ENCODE measurements around the gene BET1L. TPM values are rescaled to one million over a fixed set of nuclear protein-coding genes. Genes with fewer than 3 reads are reported as not detected.
"Not testable (repeated sequence)": the region's sequence is repeated elsewhere in the genome, so short reads cannot be mapped to it uniquely, and the experiment has no call there.

The BET1L gene
- total RNA-seq, 1 experiment from 2014 or later, result 89.0 TPM

- ChIA-PET POLR2A (no interaction called here), CTCF (interaction anchor here (0.5 kb wide), 1 partner anchor 225 kb away, joined by 3 read pairs; no protein-coding TSS in a partner anchor)
Measured at GRCh38 chr11:221998-222789, 15.0 kb upstream of the BET1L start.

GRCh38 chr11:221539-221938 is 14.3 kb upstream of the BET1L start:
- H3K4me1 ChIP-seq (ENCODE audit: control insufficient read depth, insufficient read depth, low read length), result no peaks in the 10 kb centered on the region; the same call in 1 of the 2 replicates
- ATAC-seq, result no peak
- in situ Hi-C loops (cut with HindIII; ENCODE audit: low pct_unique_long_range_greater_than_20kb, low sequenced_read_pairs), result no loop called here
- ChIA-PET POLR2A (no interaction called here), CTCF (interaction anchor here (0.5 kb wide), 1 partner anchor 226 kb away, joined by 3 read pairs; no protein-coding TSS in a partner anchor)
- H3K4me3 ChIP-seq (ENCODE audit: low read depth in 2 of 2, low read length in 2 of 2), result no peak overlapping the region
- DNase-seq (ENCODE audit: low read depth, low spot score), result no peak
- intact Hi-C loops (cut with micrococcal nuclease; ENCODE audit: unreplicated experiment), result no loop called here
- H3K27me3 ChIP-seq (ENCODE audit: control insufficient read depth, insufficient read depth, low read length), result no peaks in the 10 kb centered on the region
- no peaks in the 10 kb centered on the region for H3K36me3 ChIP-seq (ENCODE audit: control insufficient read depth, insufficient read depth, low read length)
- TF ChIP-seq POLR2AphosphoS5 (IDR thresholded peaks at IDR 0.05; ENCODE audit: low read depth, low read length), result no peak
- no peak for TF ChIP-seq CTCF (IDR thresholded peaks at IDR 0.05)
- no peak for TF ChIP-seq SIN3A (IDR thresholded peaks at IDR 0.05; ENCODE audit: borderline replicate concordance, insufficient read depth, low read depth, low read length)
- no peak for TF ChIP-seq TCF7L2 (IDR thresholded peaks at IDR 0.05; ENCODE audit: low read depth, low read length)
- TF ChIP-seq, protein P1, sequence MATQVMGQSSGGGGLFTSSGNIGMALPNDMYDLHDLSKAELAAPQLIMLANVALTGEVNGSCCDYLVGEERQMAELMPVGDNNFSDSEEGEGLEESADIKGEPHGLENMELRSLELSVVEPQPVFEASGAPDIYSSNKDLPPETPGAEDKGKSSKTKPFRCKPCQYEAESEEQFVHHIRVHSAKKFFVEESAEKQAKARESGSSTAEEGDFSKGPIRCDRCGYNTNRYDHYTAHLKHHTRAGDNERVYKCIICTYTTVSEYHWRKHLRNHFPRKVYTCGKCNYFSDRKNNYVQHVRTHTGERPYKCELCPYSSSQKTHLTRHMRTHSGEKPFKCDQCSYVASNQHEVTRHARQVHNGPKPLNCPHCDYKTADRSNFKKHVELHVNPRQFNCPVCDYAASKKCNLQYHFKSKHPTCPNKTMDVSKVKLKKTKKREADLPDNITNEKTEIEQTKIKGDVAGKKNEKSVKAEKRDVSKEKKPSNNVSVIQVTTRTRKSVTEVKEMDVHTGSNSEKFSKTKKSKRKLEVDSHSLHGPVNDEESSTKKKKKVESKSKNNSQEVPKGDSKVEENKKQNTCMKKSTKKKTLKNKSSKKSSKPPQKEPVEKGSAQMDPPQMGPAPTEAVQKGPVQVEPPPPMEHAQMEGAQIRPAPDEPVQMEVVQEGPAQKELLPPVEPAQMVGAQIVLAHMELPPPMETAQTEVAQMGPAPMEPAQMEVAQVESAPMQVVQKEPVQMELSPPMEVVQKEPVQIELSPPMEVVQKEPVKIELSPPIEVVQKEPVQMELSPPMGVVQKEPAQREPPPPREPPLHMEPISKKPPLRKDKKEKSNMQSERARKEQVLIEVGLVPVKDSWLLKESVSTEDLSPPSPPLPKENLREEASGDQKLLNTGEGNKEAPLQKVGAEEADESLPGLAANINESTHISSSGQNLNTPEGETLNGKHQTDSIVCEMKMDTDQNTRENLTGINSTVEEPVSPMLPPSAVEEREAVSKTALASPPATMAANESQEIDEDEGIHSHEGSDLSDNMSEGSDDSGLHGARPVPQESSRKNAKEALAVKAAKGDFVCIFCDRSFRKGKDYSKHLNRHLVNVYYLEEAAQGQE (IDR thresholded peaks at IDR 0.05; ENCODE audit: insufficient read depth in 1 of 2, low read depth in 2 of 2, low read length in 1 of 2), result no peak
- H3K27ac ChIP-seq (ENCODE audit: low read length), result no peak overlapping the region
- no peaks in the 10 kb centered on the region for H3K9me3 ChIP-seq (ENCODE audit: control insufficient read depth, insufficient read depth, low read depth, low read length)
- BruUV-seq (replicated peaks), result no TSS peak

More at GRCh38 chr11:221998-222789, 15.0 kb upstream of the BET1L start:
- in situ Hi-C loops (cut with HindIII; ENCODE audit: low pct_unique_long_range_greater_than_20kb, low sequenced_read_pairs) (no loop called here), intact Hi-C loops (cut with micrococcal nuclease; ENCODE audit: unreplicated experiment) (no loop called here)
- Histone ChIP-seq H3K27ac (ENCODE audit: low read length) (no peak overlapping the region), H3K4me3 (ENCODE audit: low read depth in 2 of 2, low read length in 2 of 2) (no peak overlapping the region), H3K4me1 (ENCODE audit: control insufficient read depth, insufficient read depth, low read length) (no peaks in the 10 kb centered on the region), H3K27me3 (ENCODE audit: control insufficient read depth, insufficient read depth, low read length) (no peaks in the 10 kb centered on the region), H3K9me3 (ENCODE audit: control insufficient read depth, insufficient read depth, low read depth, low read length) (no peaks in the 10 kb centered on the region), H3K36me3 (ENCODE audit: control insufficient read depth, insufficient read depth, low read length) (no peaks in the 10 kb centered on the region)
- no peak for TF ChIP-seq TCF7L2 (IDR thresholded peaks at IDR 0.05; ENCODE audit: low read depth, low read length)
- no peak for TF ChIP-seq SIN3A (IDR thresholded peaks at IDR 0.05; ENCODE audit: borderline replicate concordance, insufficient read depth, low read depth, low read length)
- TF ChIP-seq, protein P1 (IDR thresholded peaks at IDR 0.05; ENCODE audit: insufficient read depth in 1 of 2, low read depth in 2 of 2, low read length in 1 of 2), result no peak
- no peak for TF ChIP-seq CTCF (IDR thresholded peaks at IDR 0.05)
- ATAC-seq (0 out of 2 replicates have a peak, but pooled peaks have one; percentile 16), DNase-seq (ENCODE audit: low read depth, low spot score) (no peak)
- no TSS peak for BruUV-seq (replicated peaks)

- DNase-seq (ENCODE audit: low read depth, low spot score); H3K9me3 ChIP-seq (ENCODE audit: control insufficient read depth, insufficient read depth, low read depth, low read length); H3K27ac ChIP-seq (ENCODE audit: low read length); H3K4me1 ChIP-seq (ENCODE audit: control insufficient read depth, insufficient read depth, low read length); H3K4me3 ChIP-seq (ENCODE audit: low read depth in 2 of 2, low read length in 2 of 2); intact Hi-C loops (cut with micrococcal nuclease; ENCODE audit: unreplicated experiment); BruUV-seq (replicated peaks); POLR2A ChIA-PET; H3K27me3 ChIP-seq (ENCODE audit: control insufficient read depth, insufficient read depth, low read length); H3K36me3 ChIP-seq (ENCODE audit: control insufficient read depth, insufficient read depth, low read length); in situ Hi-C loops (cut with HindIII; ENCODE audit: low pct_unique_long_range_greater_than_20kb, low sequenced_read_pairs); CTCF ChIA-PET; ATAC-seq: not testable (repeated sequence)
Measured at GRCh38 chr11:220641-221215, 13.5 kb upstream of the BET1L start.

All from Panc1 (cell line).